Activated CD4-positive, alpha-beta T cell treated with anti-CD3 and anti-CD28 coated beads, Interleukin-2, amount 50 U/mL, for 48 hours (primary cell): ENCODE measurements around the gene PHLDA2.

Experiments
- DNase-seq, 2 experiments: peaks; one replicate each; pipeline ENCODE4 v3.0.0-alpha.2; 2020

PHLDA2 gene

DNA sequence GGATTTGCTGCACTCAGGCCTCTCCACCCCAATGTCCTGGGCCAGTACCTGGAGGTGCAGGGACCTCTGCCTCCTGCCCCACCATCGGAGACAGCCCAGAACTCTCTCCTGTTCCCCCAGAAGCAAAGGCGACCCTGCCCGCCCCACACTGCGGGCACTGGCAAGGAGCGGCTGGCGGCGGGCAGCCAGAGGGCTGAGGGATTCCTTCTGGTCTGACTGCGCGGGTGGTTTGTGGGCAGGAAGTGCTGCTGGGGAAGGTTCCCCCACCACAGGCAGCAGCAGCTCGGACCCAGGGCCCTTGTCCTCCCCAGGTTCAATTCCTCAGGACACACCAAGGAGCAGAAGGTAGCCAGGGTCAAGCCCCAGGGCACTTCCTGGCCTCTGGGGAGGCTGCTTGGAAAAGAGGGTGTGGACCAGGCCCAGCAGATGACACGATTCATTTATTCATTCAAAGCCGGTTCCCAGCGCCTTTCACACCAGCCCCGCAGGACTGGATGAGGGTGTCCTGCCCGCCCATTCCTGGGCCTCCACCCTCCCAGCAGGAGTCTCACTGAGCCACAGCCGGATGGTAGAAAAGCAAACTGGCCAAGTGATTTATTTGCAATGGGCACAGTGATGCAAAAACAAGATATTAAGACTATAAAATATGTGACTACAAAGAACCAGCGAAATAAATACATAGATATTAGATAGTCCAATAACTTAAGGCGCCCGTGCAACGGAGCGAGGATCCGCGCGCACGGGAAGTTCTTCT lies 1.2 kb downstream of the PHLDA2 start:
- DNase-seq, result peak in 1 of 2 experiments; percentile 13

DNA sequence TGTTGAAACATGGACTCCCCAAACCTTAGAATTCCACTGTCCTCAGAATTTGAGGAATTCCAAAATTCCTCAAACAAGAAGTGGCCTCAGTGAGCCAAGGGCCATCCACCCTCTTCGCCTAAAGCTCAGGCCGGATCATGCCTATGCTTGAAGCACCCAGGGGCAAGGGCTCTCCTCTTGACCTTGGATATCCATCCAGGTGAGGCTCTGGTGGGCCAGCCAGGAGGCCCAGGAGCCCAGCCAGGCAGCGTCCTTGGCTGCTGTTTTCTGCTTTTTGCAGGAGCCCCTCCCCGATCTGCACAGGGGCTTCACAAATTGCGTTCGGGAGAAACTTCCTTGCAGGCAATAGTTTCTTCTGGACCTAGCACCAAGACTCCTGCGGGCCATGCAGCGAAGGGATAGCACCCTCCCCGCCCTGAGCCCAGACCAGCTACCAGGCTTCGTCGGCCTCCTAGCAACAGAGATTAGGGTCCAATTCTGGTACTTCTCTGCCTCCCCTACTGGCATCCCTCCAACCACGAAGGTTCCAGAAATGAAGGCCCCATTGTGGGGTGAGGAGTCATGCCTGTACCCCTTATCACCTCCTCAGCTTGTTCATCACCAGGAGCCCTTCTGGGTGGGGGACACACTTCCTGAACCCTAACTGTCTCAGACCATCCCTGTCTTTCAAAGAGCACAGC lies 2.0 kb downstream of the PHLDA2 start:
- DNase-seq, result no peak

DNA sequence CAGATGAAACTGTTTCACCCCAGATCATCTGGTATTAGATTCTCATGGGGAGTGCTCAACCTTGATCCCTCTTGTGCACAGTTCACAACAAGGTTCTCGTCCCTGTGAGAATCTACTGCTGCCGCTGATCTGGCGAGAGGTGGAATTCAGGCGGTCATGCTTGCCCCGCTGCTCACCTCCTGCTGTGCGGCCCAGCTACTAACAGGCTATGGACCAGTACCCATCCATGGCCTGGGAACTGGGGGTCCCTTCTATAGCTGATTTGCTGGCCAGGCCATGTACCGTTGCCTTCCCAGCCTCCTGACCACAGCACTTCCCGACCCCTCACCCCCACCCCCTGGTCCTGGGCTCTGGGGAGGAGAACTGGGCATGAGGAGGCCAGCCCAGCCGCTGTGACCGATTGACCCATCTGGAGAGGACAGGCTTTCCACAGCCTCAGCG lies 2.6 kb downstream of the PHLDA2 start:
- DNase-seq, result no peak

DNA sequence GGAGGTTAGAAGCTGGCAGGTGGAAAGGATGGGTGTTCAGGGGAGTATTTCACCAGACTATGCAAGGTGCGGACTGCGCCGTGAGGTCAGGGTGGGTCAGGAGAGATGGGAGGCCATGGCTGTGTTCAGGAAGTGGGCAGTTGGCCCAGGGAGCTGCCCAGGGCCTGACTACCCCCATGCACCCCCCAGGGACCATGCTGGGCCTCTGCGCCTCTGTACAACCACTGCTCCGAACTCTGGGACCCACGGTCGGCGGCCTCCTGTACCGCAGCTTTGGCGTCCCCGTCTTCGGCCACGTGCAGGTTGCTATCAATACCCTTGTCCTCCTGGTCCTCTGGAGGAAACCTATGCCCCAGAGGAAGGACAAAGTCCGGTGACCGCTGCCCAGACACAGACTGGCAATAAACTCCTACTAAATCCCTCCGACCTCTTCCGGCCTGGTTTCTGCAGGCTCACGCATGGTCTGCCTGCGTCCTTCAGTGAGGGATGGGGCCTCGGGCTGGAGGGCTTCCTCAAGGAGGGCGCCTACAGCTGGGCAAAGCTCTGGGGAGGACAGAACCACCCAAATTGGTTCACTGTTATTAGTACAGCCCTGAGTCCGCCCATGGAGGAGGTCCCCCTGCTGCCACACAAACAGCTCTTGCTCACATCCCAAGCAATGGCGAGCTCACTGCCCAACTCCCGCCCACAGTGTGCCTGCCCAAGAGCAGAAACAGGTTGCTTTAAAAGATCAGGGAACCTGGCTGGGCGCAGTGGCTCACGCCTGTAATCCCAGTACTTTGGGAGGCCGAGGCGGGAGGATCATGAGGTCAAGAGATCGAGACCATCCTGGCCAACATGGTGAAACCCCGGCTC lies 4.2 kb downstream of the PHLDA2 start:
- DNase-seq, result no peak

DNA sequence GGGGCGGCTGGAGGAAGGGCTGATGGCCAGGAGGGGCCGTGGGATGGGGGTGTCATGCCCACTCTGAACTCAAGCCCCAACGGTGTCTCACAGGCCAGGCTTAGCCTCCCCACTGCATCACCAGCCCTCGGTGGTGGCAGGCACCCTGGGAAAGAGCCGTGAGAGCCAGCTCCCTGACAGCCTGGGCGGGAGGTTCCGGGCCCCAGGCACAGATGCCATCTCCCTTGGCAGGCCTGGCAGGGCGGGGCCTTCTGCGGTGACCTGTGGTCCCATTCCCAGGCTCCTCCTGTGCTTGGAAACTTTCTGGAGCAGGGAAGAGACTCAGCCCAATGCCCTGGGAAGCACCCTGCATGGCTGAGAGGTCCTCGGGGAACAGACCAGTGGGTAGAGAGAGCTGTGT lies 4.8 kb downstream of the PHLDA2 start:
- no peak for DNase-seq

DNA sequence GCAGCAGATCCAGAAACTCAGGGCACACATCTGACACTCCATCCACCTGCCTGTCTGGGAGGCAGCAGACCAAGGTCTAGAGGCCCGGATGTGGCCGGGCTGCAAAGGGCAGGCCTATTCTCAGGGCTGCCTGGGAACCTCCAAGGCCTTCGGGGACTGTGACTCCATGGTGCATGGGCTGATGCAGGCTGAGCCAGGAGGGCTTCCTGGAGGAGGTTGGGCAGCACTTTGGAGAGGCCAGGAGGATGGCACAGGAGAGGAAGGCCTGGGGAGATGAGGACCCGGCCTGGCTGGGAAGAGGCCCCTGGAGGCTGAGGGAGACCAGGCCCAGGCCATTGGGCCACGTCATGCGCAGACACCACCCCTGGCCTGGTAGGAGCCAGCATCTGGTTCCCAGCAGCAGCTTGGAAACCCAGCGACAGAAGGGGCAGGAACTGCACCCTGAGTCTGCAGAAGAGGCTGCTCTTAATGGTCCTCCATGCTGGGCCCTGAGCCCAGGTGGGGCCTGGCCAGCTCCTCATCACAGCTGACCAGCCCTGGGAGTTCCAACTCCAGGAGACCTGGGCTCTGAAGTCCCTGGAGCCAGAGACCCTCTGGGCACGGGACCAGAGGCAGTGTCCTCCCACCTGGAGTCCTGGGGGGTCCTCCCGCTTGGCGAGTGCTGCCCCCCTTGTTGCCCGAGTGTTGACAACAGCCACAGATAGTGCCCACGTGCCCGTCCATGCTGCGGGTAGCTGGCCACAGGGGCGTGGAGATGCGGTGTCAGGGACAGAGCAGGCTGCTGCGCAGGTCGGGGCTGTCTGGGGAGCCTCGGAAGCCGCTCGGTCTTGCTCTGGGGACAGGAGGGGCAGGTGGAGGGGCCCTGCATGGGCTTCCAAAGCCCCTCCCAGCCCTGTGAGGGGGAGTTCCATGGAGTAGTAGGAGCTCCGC lies 5.5 kb downstream of the PHLDA2 start:
- DNase-seq, result no peak

DNA sequence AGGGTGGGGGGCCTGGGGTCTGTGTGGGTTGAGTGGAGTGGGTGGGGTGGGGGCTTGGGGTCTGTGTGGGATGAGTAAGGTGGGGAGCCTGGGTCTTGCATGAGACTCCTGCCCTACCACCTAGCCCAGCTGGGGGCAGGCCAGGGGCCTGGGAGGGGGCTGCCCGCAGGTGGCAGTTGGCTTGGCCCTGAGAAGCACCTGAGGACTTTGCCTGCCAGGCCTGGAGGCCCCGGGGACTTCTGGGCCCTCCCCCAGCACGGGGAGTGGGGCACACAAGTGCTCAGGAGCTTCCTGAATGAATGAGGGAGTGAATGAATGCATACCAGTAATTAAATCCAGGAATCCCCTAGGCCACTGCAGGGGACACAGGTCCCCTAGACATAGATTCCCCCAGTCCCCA lies 6.6 kb downstream of the PHLDA2 start:
- DNase-seq, result no peak

DNA sequence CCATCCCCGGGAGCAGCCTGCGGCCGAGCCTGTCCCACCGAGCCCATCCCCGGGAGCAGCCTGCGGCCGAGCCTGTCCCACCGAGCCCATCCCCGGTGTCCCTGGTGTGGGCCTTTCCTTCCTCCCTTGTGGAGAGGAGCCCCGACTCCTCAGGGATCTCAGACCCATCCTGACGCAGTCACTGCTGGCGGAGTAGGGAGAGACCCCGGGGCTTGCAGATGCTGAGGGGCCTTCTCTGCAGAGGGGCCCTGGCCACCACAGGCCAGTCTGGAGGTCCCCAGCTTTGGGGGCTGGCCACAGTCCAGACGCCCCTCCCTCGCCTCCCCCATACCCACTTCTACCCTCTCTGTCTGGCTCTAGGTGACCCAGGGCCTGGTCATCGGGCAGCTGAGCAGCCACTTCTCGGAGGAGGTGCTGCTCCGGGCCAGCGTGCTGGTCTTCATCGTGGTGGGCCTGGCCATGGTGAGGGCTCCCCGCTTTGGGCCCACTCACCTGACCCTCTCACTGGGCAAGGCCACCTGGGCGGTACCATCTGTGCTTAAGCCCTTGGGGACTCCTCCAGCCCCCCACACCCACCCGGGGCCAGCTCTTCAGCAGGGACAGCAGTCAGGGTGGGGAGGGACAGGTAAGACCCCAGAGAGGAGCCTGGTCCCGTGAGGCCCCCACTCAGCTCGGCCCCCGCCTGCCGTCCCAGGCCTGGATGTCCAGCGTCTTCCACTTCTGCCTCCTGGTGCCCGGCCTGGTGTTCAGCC lies 7.3 kb downstream of the PHLDA2 start:
- no peak for DNase-seq

DNA sequence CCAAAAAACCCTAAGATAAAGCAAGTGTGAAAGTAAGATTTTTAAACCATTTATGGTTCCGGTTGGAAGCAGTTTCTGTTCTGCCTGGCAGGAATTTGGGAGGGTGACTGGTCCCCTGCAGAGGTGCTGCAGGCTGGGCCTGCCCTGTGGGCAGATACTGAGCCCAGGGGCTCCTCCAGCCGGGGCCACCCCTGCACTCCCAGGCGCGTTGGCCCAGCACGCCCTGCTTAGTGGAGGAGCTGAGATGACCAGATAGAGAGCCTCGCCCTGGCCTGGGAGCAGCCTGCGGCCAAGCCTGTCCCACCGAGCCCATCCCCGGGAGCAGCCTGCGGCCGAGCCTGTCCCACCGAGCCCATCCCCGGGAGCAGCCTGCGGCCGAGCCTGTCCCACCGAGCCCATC lies 8.0 kb downstream of the PHLDA2 start:
- no peak for DNase-seq

- DNase-seq, result no peak
Measured at GRCh38 chr11:2920343-2920742, 8.9 kb downstream of the PHLDA2 start.

DNA sequence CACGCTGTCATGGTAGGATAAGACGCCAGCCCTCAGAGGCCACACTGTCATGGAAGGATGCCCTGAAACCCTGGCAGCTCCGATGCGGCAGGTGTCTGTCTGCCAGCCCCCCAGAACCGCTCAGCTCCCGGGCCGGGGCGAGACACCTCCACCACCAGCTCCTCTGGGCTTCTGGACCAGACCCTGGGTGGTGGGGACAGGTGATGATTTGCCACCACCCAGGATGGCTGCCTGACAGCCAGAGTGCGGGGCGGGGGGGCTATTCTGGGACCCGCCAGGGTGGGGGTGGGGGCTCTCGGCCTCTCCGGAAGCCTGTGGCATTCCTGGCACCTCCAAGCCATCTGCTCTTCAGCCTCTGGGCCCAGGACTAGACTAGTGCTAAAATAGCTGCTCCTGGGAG lies 9.4 kb downstream of the PHLDA2 start:
- DNase-seq, result no peak

DNA sequence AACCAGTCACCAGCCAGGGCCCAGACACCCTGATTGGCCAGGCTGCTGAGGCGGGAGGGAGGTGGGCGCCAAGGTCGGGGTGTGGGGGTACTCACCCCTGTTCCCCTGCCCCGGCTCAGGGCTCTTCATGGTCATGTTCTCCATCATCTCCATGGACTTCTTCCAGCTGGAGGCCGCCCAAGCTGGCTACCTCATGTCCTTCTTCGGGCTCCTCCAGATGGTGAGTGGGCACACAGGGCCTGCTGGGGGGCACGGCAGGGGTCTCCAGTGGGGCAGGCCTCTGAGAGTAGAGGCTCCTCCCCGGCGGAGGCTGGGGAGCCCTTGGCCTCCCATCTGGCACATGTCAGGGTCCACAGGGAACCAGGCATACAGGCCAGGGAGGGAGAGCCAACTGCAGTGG lies 10.0 kb downstream of the PHLDA2 start:
- no peak for DNase-seq

GRCh38 chr11:2917842-2918490 lies 11.3 kb downstream of the PHLDA2 start:
- no peak for DNase-seq

DNA sequence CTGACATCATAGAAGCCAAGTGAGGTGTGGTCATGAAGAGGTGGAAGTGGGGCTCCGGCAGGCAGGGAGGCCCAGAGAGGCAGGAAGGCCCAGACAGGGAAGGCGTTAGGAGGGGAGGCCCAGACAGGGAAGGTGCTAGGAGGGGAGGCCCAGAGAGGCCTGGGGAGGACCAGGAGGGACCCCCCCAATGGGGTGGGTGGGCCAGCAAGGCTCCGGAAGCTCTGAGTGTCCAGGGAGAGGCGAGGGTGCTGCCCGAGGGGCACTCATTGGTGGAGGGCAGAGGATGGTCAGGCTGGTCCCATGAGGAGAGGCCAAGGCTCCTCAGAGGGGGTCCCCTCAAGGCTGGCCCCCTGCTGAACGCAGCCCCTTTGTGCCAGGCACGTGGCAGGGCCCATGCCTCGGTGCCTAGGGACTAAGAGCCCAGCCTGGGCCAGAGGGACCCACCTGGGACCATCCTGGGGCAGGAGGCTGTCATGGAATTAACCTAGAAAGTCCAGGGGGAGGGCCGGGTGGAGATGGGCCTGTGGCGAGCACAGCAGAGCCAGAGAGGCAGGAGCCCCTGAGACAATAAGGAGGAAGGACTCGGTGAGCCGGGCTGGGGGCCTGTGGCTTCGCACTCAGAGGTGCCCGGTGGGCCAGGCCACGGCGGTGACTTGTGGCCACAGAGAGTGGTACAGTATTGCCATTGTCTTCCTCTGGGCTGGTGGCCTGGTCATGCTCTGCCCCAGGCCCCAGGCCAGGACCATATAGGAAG lies 12.2 kb downstream of the PHLDA2 start:
- DNase-seq, result no peak

DNA sequence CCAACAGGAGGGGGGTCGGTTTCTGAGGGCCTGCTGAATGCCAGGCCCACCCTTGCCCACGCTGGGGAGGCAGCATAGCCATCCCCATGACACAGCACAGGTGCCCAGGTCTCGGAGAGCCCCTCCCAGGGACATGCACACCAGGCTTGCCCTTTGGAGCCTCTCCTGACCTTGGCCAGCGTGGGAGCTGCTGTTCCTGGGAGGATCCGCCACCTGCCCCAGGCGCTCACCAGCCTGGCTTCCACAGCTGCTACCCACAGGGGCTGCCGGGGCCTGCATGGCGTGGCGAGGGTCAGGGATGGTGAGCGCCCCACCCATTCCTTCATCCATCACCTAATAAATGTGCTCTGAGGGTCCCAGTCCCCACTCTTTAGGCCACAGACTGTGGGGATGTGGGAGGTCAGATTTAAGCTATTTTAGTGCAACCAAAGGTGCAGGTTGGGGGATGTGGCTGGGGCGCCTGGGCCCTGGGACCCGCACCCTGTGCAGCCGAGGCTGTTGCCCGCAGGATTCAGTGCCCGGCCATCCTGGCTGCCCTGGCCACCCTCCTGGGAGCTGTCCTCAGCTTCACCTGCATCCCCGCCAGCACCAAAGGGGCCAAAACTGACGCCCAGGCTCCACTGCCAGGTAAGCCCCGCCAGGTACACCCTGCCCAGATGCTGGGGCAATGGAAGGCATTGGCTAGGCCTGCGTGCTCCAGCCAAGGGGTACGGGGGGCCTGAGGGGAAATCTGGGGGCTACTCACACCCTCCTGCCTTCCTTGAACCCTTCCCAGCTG lies 12.9 kb downstream of the PHLDA2 start:
- no peak for DNase-seq

- no peak for DNase-seq
Measured at GRCh38 chr11:2915473-2915872, 13.7 kb downstream of the PHLDA2 start.

DNA sequence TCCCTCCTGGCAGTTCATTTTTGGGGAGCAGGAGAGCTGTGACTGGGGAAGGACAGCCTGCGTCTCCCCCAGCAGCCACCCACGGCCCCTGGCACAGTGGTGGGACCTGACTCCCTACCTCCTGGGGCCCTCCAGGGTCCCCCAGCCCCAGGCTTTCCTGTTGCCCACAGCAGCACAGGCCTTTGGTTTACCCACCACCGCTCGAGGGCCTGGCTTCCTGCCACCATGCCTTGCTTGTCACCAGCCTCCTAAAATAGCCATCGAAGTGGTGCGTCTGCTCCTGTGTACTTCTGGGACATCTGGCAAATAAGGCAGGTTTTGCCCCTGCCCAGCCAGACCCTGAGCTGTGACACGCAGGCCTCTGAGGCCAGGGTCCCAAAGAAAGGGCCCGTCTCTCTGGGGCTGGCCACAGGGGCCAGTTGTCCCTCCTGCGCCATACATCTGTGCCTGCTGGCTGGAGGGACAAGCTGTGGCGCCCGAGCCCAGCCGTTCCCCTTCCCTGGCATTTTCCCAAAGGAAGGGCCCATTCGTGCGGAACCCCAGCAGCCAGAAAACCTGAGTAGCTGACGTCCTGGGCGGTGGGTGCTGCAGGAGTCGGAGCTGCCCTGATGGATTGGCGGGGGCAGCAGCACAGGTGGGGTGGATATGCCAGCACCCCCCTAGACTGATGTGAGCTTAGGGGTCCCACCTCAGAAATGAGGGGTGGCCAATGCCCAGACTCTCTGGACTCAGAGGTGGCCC lies 14.6 kb downstream of the PHLDA2 start:
- DNase-seq, result no peak

GRCh38 chr11:2913776-2914175 lies 15.4 kb downstream of the PHLDA2 start:
- DNase-seq, result no peak

GRCh38 chr11:2913019-2913431 lies 16.2 kb downstream of the PHLDA2 start:
- no peak for DNase-seq
